ENCODE data around the gene FLRT1. TPM values are rescaled to one million over a fixed set of nuclear protein-coding genes. Genes with fewer than 3 reads are reported as not detected.
"Not testable (repeated sequence)": the region's sequence is repeated elsewhere in the genome, so short reads cannot be mapped to it uniquely, and the experiment has no call there.

Gene FLRT1
- total and polyA plus RNA-seq, 2 donors (not counting 1 experiment from before 2014, with no cell fraction given): 0.02 to 0.17 TPM

- Histone ChIP-seq H3K4me1 (ENCODE audit: control insufficient read depth, extremely low read depth, insufficient read depth, low read length) (no peaks in the 10 kb centered on the region), H3K79me2 (ENCODE audit: control insufficient read depth, insufficient read depth, low read length) (no peaks in the 10 kb centered on the region), H3K9me3 (ENCODE audit: control insufficient read depth, insufficient read depth, low read depth, low read length) (no peaks in the 10 kb centered on the region), H3K4me2 (ENCODE audit: extremely low read depth, insufficient read depth, low read length) (no peak overlapping the region), H3K27ac (ENCODE audit: insufficient read depth, low read length) (no peak overlapping the region), H3K4me3 (replicated peaks in 1 of 4; ENCODE audit: control extremely low read depth in 1 of 4, insufficient read depth in 1 of 4, low read depth in 3 of 4, low read length in 4 of 4) (no peak overlapping the region), H3K27me3 (ENCODE audit: control insufficient read depth, insufficient read depth, low read length) (no peaks in the 10 kb centered on the region), H3K36me3 (ENCODE audit: control insufficient read depth, insufficient read depth, low read length) (no peaks in the 10 kb centered on the region), H2AFZ (ENCODE audit: low read length) (no peak overlapping the region), H4K20me1 (ENCODE audit: control insufficient read depth, extremely low read depth, insufficient read depth, low read length) (no peaks in the 10 kb centered on the region), H3K9ac (ENCODE audit: insufficient read depth, low read length) (no peak overlapping the region)
- no peak for DNase-seq (ENCODE audit: low read depth in 2 of 2)
- no peak for TF ChIP-seq EZH2 (IDR thresholded peaks at IDR 0.05; ENCODE audit: low read length, missing control alignments)
- TF ChIP-seq, protein P1, sequence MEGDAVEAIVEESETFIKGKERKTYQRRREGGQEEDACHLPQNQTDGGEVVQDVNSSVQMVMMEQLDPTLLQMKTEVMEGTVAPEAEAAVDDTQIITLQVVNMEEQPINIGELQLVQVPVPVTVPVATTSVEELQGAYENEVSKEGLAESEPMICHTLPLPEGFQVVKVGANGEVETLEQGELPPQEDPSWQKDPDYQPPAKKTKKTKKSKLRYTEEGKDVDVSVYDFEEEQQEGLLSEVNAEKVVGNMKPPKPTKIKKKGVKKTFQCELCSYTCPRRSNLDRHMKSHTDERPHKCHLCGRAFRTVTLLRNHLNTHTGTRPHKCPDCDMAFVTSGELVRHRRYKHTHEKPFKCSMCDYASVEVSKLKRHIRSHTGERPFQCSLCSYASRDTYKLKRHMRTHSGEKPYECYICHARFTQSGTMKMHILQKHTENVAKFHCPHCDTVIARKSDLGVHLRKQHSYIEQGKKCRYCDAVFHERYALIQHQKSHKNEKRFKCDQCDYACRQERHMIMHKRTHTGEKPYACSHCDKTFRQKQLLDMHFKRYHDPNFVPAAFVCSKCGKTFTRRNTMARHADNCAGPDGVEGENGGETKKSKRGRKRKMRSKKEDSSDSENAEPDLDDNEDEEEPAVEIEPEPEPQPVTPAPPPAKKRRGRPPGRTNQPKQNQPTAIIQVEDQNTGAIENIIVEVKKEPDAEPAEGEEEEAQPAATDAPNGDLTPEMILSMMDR (conservative IDR thresholded peaks at IDR 0.05 in 1 of 2, IDR thresholded peaks at IDR 0.05 in 1 of 2; ENCODE audit: low read depth in 1 of 2, low read length in 2 of 2): no peak
These were observed 7.8 kb downstream of the FLRT1 start for GRCh38 chr11:64043545-64043944.

- no peaks in the 10 kb centered on the region for H3K27me3 ChIP-seq (ENCODE audit: control insufficient read depth, insufficient read depth, low read length)
- no peak overlapping the region for H3K4me2 ChIP-seq (ENCODE audit: extremely low read depth, insufficient read depth, low read length)
- no peak overlapping the region for H3K4me3 ChIP-seq (replicated peaks in 1 of 4; ENCODE audit: control extremely low read depth in 1 of 4, insufficient read depth in 1 of 4, low read depth in 3 of 4, low read length in 4 of 4)
- no peaks in the 10 kb centered on the region for H3K36me3 ChIP-seq (ENCODE audit: control insufficient read depth, insufficient read depth, low read length)
- H3K9ac ChIP-seq (ENCODE audit: insufficient read depth, low read length): no peak overlapping the region
- no peaks in the 10 kb centered on the region for H3K9me3 ChIP-seq (ENCODE audit: control insufficient read depth, insufficient read depth, low read depth, low read length)
- H4K20me1 ChIP-seq (ENCODE audit: control insufficient read depth, extremely low read depth, insufficient read depth, low read length): no peaks in the 10 kb centered on the region
- no peak overlapping the region for H3K27ac ChIP-seq (ENCODE audit: insufficient read depth, low read length)
- no peaks in the 10 kb centered on the region for H3K79me2 ChIP-seq (ENCODE audit: control insufficient read depth, insufficient read depth, low read length)
- H3K4me1 ChIP-seq (ENCODE audit: control insufficient read depth, extremely low read depth, insufficient read depth, low read length): no peaks in the 10 kb centered on the region
- no peak for DNase-seq (ENCODE audit: low read depth in 2 of 2)
- TF ChIP-seq EZH2 (IDR thresholded peaks at IDR 0.05; ENCODE audit: low read length, missing control alignments): no peak
- TF ChIP-seq, protein P1 (conservative IDR thresholded peaks at IDR 0.05 in 1 of 2, IDR thresholded peaks at IDR 0.05 in 1 of 2; ENCODE audit: low read depth in 1 of 2, low read length in 2 of 2): no peak
- H2AFZ ChIP-seq (ENCODE audit: low read length): no peak overlapping the region
These were observed 9.1 kb downstream of the FLRT1 start for GRCh38 chr11:64044730-64045393.

DNA sequence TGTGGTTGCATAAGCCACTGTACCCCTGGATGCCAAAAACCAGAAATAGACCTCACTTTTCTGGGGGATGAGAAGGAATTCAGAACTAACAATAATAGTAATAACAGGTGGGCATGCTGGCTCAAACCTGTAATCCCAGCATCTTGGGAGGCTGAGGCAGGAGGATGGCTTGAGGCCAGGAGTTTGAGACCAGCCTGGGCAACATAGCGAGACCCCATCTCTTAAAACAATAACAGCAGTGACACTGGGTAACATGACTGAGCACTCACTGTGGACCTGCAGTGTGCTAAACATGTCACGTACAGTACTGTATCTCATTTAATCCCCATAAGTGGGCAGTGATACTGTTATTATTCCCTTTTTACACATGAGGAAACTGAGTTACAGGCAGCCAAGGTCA, 10.0 kb downstream of the FLRT1 start:
- Histone ChIP-seq H3K9ac (ENCODE audit: insufficient read depth, low read length) (no peak overlapping the region), H3K4me3 (replicated peaks in 1 of 4; ENCODE audit: control extremely low read depth in 1 of 4, insufficient read depth in 1 of 4, low read depth in 3 of 4, low read length in 4 of 4) (no peak overlapping the region), H3K27me3 (ENCODE audit: control insufficient read depth, insufficient read depth, low read length) (no peaks in the 10 kb centered on the region), H3K79me2 (ENCODE audit: control insufficient read depth, insufficient read depth, low read length) (no peaks in the 10 kb centered on the region), H2AFZ (ENCODE audit: low read length) (no peak overlapping the region), H3K9me3 (ENCODE audit: control insufficient read depth, insufficient read depth, low read depth, low read length) (no peaks in the 10 kb centered on the region), H3K4me1 (ENCODE audit: control insufficient read depth, extremely low read depth, insufficient read depth, low read length) (no peaks in the 10 kb centered on the region), H3K4me2 (ENCODE audit: extremely low read depth, insufficient read depth, low read length) (no peak overlapping the region), H3K27ac (ENCODE audit: insufficient read depth, low read length) (no peak overlapping the region), H3K36me3 (ENCODE audit: control insufficient read depth, insufficient read depth, low read length) (no peaks in the 10 kb centered on the region), H4K20me1 (ENCODE audit: control insufficient read depth, extremely low read depth, insufficient read depth, low read length) (no peaks in the 10 kb centered on the region)
- DNase-seq (ENCODE audit: low read depth in 2 of 2): no peak
- TF ChIP-seq, protein P1 (conservative IDR thresholded peaks at IDR 0.05 in 1 of 2, IDR thresholded peaks at IDR 0.05 in 1 of 2; ENCODE audit: low read depth in 1 of 2, low read length in 2 of 2): no peak
- TF ChIP-seq EZH2 (IDR thresholded peaks at IDR 0.05; ENCODE audit: low read length, missing control alignments): no peak

- not testable (repeated sequence) for H3K4me1 ChIP-seq (ENCODE audit: control insufficient read depth, extremely low read depth, insufficient read depth, low read length); H3K9me3 ChIP-seq (ENCODE audit: control insufficient read depth, insufficient read depth, low read depth, low read length); H3K27me3 ChIP-seq (ENCODE audit: control insufficient read depth, insufficient read depth, low read length); H3K9ac ChIP-seq (ENCODE audit: insufficient read depth, low read length); H3K4me3 ChIP-seq (replicated peaks in 1 of 4; ENCODE audit: control extremely low read depth in 1 of 4, insufficient read depth in 1 of 4, low read depth in 3 of 4, low read length in 4 of 4); H3K27ac ChIP-seq (ENCODE audit: insufficient read depth, low read length); H3K36me3 ChIP-seq (ENCODE audit: control insufficient read depth, insufficient read depth, low read length); H3K79me2 ChIP-seq (ENCODE audit: control insufficient read depth, insufficient read depth, low read length); H3K4me2 ChIP-seq (ENCODE audit: extremely low read depth, insufficient read depth, low read length); DNase-seq (ENCODE audit: low read depth in 2 of 2); H2AFZ ChIP-seq (ENCODE audit: low read length); H4K20me1 ChIP-seq (ENCODE audit: control insufficient read depth, extremely low read depth, insufficient read depth, low read length)
These were observed 11.6 kb downstream of the FLRT1 start for GRCh38 chr11:64047373-64047772.

Data from fibroblast of lung (primary cell).